ENCODE measurements around the gene WDR89. TPM values are rescaled to one million over a fixed set of nuclear protein-coding genes. Genes with fewer than 3 reads are reported as not detected.
"Not testable (repeated sequence)": the region's sequence is repeated elsewhere in the genome, so short reads cannot be mapped to it uniquely, and the experiment has no call there.

The WDR89 gene
- total and polyA plus RNA-seq, 7 donors = 5.0 to 10.0 (median 6.8) TPM

DNA sequence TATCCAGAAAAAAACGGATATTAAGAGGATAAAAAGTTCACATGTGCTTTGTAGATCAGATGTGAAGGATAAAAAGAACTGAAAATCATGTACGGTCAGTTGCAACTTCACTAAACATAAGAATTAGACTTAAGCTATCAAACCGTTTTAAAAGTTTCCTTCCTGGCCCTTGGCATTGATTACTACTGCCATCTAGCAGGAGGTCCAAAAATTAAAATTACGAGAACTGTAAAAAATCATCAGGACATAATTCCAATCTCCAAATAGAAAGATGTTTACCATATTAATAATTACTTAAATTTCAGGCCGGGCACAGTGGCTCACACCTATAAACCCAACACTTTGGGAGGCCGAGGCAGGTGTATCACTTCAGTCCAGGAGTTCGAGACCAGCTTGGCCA is 7.9 kb downstream of the WDR89 start:
- Histone ChIP-seq H3K27me3 (no peaks in the 10 kb centered on the region), H3K36me3 (no peaks in the 10 kb centered on the region), H3K27ac (no peak overlapping the region), H3K4me1 (no peaks in the 10 kb centered on the region), H3K9me3 (peaks cover 0 to 6% (median 0%) of the 10 kb centered on the region in 4 donors), H3K4me3 (no peak overlapping the region)
- 84 to 85% methylated on average over 7 of the region's 7 CpGs for WGBS, 2 donors
- intact Hi-C loops (cut with DNase I) = no loop called here
- TF ChIP-seq POLR2A (IDR thresholded peaks at IDR 0.05) (no peak), POLR2AphosphoS5 (IDR thresholded peaks at IDR 0.05) (no peak), EP300 (IDR thresholded peaks at IDR 0.05) (no peak)
- TF ChIP-seq, protein P1, sequence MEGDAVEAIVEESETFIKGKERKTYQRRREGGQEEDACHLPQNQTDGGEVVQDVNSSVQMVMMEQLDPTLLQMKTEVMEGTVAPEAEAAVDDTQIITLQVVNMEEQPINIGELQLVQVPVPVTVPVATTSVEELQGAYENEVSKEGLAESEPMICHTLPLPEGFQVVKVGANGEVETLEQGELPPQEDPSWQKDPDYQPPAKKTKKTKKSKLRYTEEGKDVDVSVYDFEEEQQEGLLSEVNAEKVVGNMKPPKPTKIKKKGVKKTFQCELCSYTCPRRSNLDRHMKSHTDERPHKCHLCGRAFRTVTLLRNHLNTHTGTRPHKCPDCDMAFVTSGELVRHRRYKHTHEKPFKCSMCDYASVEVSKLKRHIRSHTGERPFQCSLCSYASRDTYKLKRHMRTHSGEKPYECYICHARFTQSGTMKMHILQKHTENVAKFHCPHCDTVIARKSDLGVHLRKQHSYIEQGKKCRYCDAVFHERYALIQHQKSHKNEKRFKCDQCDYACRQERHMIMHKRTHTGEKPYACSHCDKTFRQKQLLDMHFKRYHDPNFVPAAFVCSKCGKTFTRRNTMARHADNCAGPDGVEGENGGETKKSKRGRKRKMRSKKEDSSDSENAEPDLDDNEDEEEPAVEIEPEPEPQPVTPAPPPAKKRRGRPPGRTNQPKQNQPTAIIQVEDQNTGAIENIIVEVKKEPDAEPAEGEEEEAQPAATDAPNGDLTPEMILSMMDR (IDR thresholded peaks at IDR 0.05) = no peak
- no peak for DNase-seq

DNA sequence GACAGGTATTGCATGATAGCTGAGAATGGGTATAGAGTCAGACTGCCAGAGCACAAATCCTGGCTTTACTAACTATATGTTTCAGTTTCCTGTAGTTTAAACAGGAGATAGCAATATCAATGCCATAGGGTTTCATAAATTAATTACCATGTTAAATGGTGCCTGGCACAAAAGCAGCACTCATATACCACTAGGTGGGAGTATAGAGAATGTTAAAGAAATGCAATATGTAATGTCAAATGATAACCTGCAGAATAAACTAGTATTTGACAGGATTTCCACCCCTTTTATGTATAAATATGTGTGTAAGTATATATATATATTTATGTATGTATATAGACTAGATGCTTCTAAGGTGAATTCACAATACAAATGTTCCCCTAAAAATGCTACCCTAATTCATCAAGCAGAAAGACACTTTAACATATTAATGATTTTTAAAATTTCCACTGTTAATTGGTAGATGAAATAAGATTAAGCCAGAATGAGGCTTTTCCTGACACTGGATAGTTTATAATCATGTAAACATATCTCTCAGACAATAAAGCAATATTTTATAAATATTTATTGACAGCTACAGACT is 8.6 kb downstream of the WDR89 start:
- H3K4me1 ChIP-seq = no peaks in the 10 kb centered on the region
- peaks cover 0 to 6% (median 0%) of the 10 kb centered on the region in 4 donors for H3K9me3 ChIP-seq
- intact Hi-C loops (cut with DNase I) = no loop called here
- TF ChIP-seq, protein P1 (IDR thresholded peaks at IDR 0.05) = peak in 1 of 4 experiments; percentile 7
- TF ChIP-seq POLR2A (IDR thresholded peaks at IDR 0.05) = no peak
- no peaks in the 10 kb centered on the region for H3K36me3 ChIP-seq
- no peaks in the 10 kb centered on the region for H3K27me3 ChIP-seq
- H3K4me3 ChIP-seq = no peak overlapping the region
- H3K27ac ChIP-seq = no peak overlapping the region
- DNase-seq = no peak

DNA sequence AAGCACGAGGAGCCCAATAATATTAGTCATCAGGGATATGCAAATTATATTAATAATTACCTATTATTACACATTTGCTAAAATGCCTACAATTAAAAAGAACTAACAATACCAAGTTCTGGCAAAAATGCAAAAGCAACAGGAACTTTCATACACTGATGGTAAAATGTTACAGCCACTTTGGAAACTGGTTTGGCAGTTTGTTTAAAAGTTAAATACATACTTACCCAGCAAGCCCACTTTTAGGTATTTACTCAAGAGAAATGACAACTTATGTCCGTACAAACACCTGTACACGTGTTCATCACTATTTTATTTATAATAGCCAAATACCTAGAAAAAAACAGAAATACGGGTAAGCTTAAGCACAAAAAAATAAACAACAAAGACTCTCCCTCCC is 17.0 kb downstream of the WDR89 start:
- intact Hi-C loops (cut with DNase I) = no loop called here

DNA sequence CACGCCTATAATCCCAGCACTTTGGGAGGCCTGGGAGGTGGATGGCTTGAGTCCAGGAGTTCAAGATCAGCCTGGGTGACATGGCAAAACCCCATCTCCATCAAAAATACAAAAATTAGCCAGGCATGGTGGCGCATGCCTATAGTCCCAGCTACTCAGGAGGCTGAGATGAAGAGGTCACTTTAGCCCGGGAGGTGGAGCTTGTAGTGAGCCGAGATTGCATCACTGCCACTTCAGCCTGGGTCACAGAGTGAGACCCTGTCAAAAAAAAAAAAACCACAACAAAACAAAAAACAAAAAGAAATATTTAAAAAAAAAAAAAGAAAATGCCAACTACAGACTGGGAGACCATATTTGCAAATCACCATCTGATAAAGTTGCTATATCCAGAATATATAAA is 17.5 kb downstream of the WDR89 start:
- Histone ChIP-seq H3K36me3 (no peaks in the 10 kb centered on the region), H3K4me3 (no peak overlapping the region), H3K27me3 (no peaks in the 10 kb centered on the region), H3K9me3 (no peaks in the 10 kb centered on the region), H3K27ac (no peak overlapping the region), H3K4me1 (no peaks in the 10 kb centered on the region)
- DNase-seq = no peak
- TF ChIP-seq POLR2A (IDR thresholded peaks at IDR 0.05) (no peak), EP300 (IDR thresholded peaks at IDR 0.05) (no peak), POLR2AphosphoS5 (IDR thresholded peaks at IDR 0.05) (no peak)
- TF ChIP-seq, protein P1 (IDR thresholded peaks at IDR 0.05) = no peak
- intact Hi-C loops (cut with DNase I) = no loop called here
- WGBS, 2 donors = 96 to 98% methylated on average over 4 of the region's 4 CpGs

More for the DNA sequence above, 17.0 kb downstream of the WDR89 start:
- TF ChIP-seq POLR2AphosphoS5 (IDR thresholded peaks at IDR 0.05) (no peak), POLR2A (IDR thresholded peaks at IDR 0.05) (no peak)
- TF ChIP-seq, protein P1 (IDR thresholded peaks at IDR 0.05) = no peak
- no peaks in the 10 kb centered on the region for H3K36me3 ChIP-seq
- H3K4me3 ChIP-seq = no peak overlapping the region
- 49 to 79% methylated on average over 4 of the region's 4 CpGs for WGBS, 2 donors
- H3K4me1 ChIP-seq = no peaks in the 10 kb centered on the region
- no peaks in the 10 kb centered on the region for H3K27me3 ChIP-seq
- no peaks in the 10 kb centered on the region for H3K9me3 ChIP-seq
- no peak for DNase-seq
- no peak overlapping the region for H3K27ac ChIP-seq

DNA sequence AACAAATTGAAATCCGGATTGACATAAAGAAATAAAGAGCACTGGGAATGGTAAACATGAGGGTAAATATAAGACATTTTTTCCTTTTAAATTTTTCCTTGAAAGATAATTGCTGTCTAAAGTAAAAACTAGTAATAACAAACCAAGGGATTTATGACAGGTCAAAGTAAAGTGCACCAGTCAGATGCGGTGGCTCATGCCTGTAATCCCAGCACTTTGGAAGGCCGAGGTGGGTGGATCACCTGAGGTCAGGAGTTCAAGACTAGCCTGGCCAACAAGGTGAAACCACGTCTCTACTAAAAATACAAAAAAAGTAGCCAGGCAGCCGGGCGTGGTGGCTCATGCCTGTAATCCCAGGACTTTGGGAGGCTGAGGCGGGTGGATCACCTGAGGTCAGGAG is 19.7 kb downstream of the WDR89 start:
- H3K27me3 ChIP-seq; H3K27ac ChIP-seq; H3K4me3 ChIP-seq; H3K36me3 ChIP-seq; H3K4me1 ChIP-seq; intact Hi-C loops (cut with DNase I); H3K9me3 ChIP-seq; DNase-seq: not testable (repeated sequence)
- WGBS, 2 donors = 28 to 79% methylated on average over 7 of the region's 7 CpGs

Measured in sigmoid colon (tissue), 7 donors.